Endothelial cell of umbilical vein (primary cell): ENCODE measurements around the gene LAMB4. TPM values are rescaled to one million over a fixed set of nuclear protein-coding genes. Genes with fewer than 3 reads are reported as not detected.

Source experiments
- BruUV-seq: library from RNA; stranded (reverse); fragments of 400-500 nt; replicated peaks from 2 replicates; lab custom pipeline; 2021; lab: Mats Ljungman, UMichigan
- CTCF ChIA-PET: fragments of 300-600, 350-600 bp; sonication (Branson Sonifier 250); formaldehyde crosslinking; loops from one replicate; lab custom pipeline; 2021; ENCODE audit warnings: antibody characterized with exemption, inconsistent platforms; lab: Charles Lee
- POLR2A ChIA-PET: fragments of 300-600, 350-600 bp; sonication (Branson Sonifier 250); formaldehyde crosslinking; loops from one replicate; lab custom pipeline; 2021; ENCODE audit warnings: antibody characterized with exemption, inconsistent platforms; lab: Charles Lee
- DNase-seq: peaks from one replicate; pipeline ENCODE4 v3.0.0-alpha.2; 2011; ENCODE audit warnings: low read depth, low spot score
- FAIRE-seq: peaks from 2 replicates; lab custom pipeline; 2011; peaks lifted over from hg19 to GRCh38; lab: Jason Lieb, UNC
- H2AFZ ChIP-seq: 2 replicates; pipeline ENCODE4 v1.6.0; 2012; ENCODE audit warnings: low read depth, low read length, control low read depth, inconsistent platforms
- H3K27ac ChIP-seq: 2 replicates; pipeline ENCODE4 v1.5.1; 2011; ENCODE audit warnings: low read depth, mild to moderate bottlenecking, control low read depth, low read length, moderate library complexity; ENCODE audit not compliant: insufficient read depth
- H3K27me3 ChIP-seq, 2 experiments: 2 replicates each; pipeline versions ENCODE4 v1.6.0 to v1.6.1; 2011; ENCODE audit warnings: low read length in 2 of 2, mixed read lengths in 1 of 2; ENCODE audit not compliant: control insufficient read depth in 2 of 2, insufficient read depth in 2 of 2
- H3K36me3 ChIP-seq, 2 experiments: 2 replicates in 1 of 2; 3 replicates in 1 of 2; pipeline ENCODE4 v1.5.1; 2011; ENCODE audit warnings: low read length in 2 of 2, mild to moderate bottlenecking in 1 of 2, moderate library complexity in 1 of 2; ENCODE audit not compliant: control insufficient read depth in 2 of 2, insufficient read depth in 2 of 2; ENCODE audit errors: extremely low read depth in 1 of 2
- H3K4me1 ChIP-seq: 3 replicates; pipeline ENCODE4 v1.5.1; 2011; ENCODE audit warnings: mild to moderate bottlenecking, low read length; ENCODE audit not compliant: control insufficient read depth, insufficient read depth; ENCODE audit errors: extremely low read depth
- H3K4me2 ChIP-seq: 2 replicates; pipeline ENCODE4 v1.6.1; 2011; ENCODE audit warnings: low read length, control low read depth, mixed read lengths; ENCODE audit not compliant: insufficient read depth
- H3K4me3 ChIP-seq, 3 experiments: fragments of 200-600 bp in 1 of 3; sonication (generic), shearing (Covaris generic) in 1 of 3; replicated peaks in 1 of 3; 2 replicates each; pipeline ENCODE4 v1.5.1; 2011 to 2016; ENCODE audit warnings: control low read depth in 3 of 3, low read length in 3 of 3, mild to moderate bottlenecking in 2 of 3, inconsistent platforms in 1 of 3, low read depth in 1 of 3, moderate library complexity in 1 of 3; ENCODE audit not compliant: insufficient read depth in 1 of 3
- H3K79me2 ChIP-seq: 2 replicates; pipeline ENCODE4 v1.6.0; 2012; ENCODE audit warnings: low read length, inconsistent platforms; ENCODE audit not compliant: control insufficient read depth, insufficient read depth
- H3K9ac ChIP-seq: replicated peaks from 2 replicates; pipeline ENCODE3; 2011; ENCODE audit warnings: low read length, control low read depth; ENCODE audit not compliant: insufficient read depth; ENCODE audit errors: extremely low read depth
- H3K9me1 ChIP-seq: replicated peaks from 3 replicates; pipeline ENCODE4 v1.6.0; 2011; ENCODE audit warnings: mild to moderate bottlenecking, low read length; ENCODE audit not compliant: control insufficient read depth, insufficient read depth; ENCODE audit errors: extremely low read depth
- H3K9me3 ChIP-seq: replicated peaks from 2 replicates; pipeline ENCODE4 v1.5.1; 2012; ENCODE audit warnings: low read length, inconsistent platforms; ENCODE audit not compliant: control insufficient read depth, insufficient read depth
- H4K20me1 ChIP-seq: replicated peaks from 2 replicates; pipeline ENCODE3; 2011; ENCODE audit warnings: mild to moderate bottlenecking, low read length; ENCODE audit not compliant: control insufficient read depth, insufficient read depth; ENCODE audit errors: extremely low read depth
- CTCF ChIP-seq, 2 donors: IDR thresholded peaks; 1 replicate in 1 of 2; 2 replicates in 1 of 2; pipeline ENCODE4 v1.5.1; 2011; ENCODE audit warnings: low read length in 2 of 2, mild to moderate bottlenecking in 2 of 2, moderate library complexity in 2 of 2, control low read depth in 1 of 2, inconsistent platforms in 1 of 2, low read depth in 1 of 2; ENCODE audit not compliant: insufficient read depth in 1 of 2; ENCODE audit errors: extremely low read depth in 1 of 2
- EZH2 ChIP-seq: IDR thresholded peaks from 2 replicates; pipeline ENCODE4 v1.6.1; 2012; ENCODE audit warnings: borderline replicate concordance, low read depth, mild to moderate bottlenecking, moderate library complexity, low read length, inconsistent platforms; ENCODE audit not compliant: severe bottlenecking
- FOS ChIP-seq: IDR thresholded peaks from 2 replicates; pipeline ENCODE4 v1.6.1; 2011; ENCODE audit warnings: mild to moderate bottlenecking, low read length, moderate library complexity, borderline replicate concordance; ENCODE audit not compliant: insufficient read depth
- GATA2 ChIP-seq: IDR thresholded peaks from 2 replicates; pipeline ENCODE4 v1.7.0; 2011; ENCODE audit warnings: low read depth, mild to moderate bottlenecking, moderate library complexity, mixed read lengths, low read length; ENCODE audit not compliant: insufficient read length, insufficient read depth
- JUN ChIP-seq: IDR thresholded peaks from 2 replicates; pipeline ENCODE4 v1.6.1; 2011; ENCODE audit warnings: borderline replicate concordance, low read depth; ENCODE audit not compliant: insufficient read length, insufficient read depth
- MYC ChIP-seq: IDR thresholded peaks from one replicate; pipeline ENCODE4 v1.6.1; 2011; ENCODE audit warnings: mild to moderate bottlenecking, low read depth, low read length
- POLR2A ChIP-seq: IDR thresholded peaks from 2 replicates; pipeline ENCODE4 v1.6.1; 2012; ENCODE audit warnings: low read depth, mild to moderate bottlenecking, control low read depth, low read length
- dilution Hi-C: fragments of 300-500 bp; cut with MboI; formaldehyde crosslinking; loops from one replicate; pipeline ENCODE4 v1.15.0; 2019; ENCODE audit warnings: low sequenced_read_pairs; ENCODE audit not compliant: extremely low pct_ligation_motif_present
- intact Hi-C: fragments of 100-400 bp; cut with micrococcal nuclease; formaldehyde crosslinking; loops from one replicate; pipeline ENCODE4 v1.10.0; 2022
- polyA plus RNA-seq, 4 experiments: library from polyadenylated mRNA; depleted of rRNA in 3 of 4; stranded (reverse) in 3 of 4; unstranded in 1 of 4; fragments of >200 nt; gene quantifications; 2 replicates each; pipeline versions ENCODE4 v1.2.1 to v1.2.3, GENCODE V29; 2011 to 2012; ENCODE audit warnings: missing spikeins in 1 of 4
- total RNA-seq: library from RNA; stranded (reverse); gene quantifications from 2 replicates; pipeline ENCODE4 v1.2.3, GENCODE V29; 2021

The LAMB4 gene
- total and polyA plus RNA-seq, 2 donors (not counting 3 experiments of a cell fraction or from before 2014, with no cell fraction given), result 0.15 to 0.20 TPM

GRCh38 chr7:108158776-108159175 is 28.6 kb upstream of the LAMB4 start:
- TF ChIP-seq GATA2, result no peak
- no peak for TF ChIP-seq JUN
- no peak for TF ChIP-seq EZH2
- TF ChIP-seq FOS, result no peak
- TF ChIP-seq MYC, result no peak
- no peaks in the 10 kb centered on the region for H3K9me1 ChIP-seq
- no TSS peak for BruUV-seq
- H3K9ac ChIP-seq, result no peak overlapping the region
- no peaks in the 10 kb centered on the region for H3K4me1 ChIP-seq
- ChIA-PET CTCF (interaction anchor here (0.7 kb wide), 1 partner anchor 8 kb away, joined by 4 read pairs; no protein-coding TSS in a partner anchor), POLR2A (interaction anchor here (0.6 kb wide), 1 partner anchor 125 kb away, joined by 9 read pairs; no protein-coding TSS in a partner anchor)
- no peak overlapping the region for H3K4me2 ChIP-seq
- peaks cover 0 to 2% of the 10 kb centered on the region in 2 experiments for H3K36me3 ChIP-seq
- no peaks in the 10 kb centered on the region for H3K27me3 ChIP-seq
- no peak overlapping the region for H3K27ac ChIP-seq
- no peak overlapping the region for H2AFZ ChIP-seq
- FAIRE-seq (no peak), DNase-seq (no peak)
- intact Hi-C loops (no loop called here), dilution Hi-C loops (no loop called here)
- H4K20me1 ChIP-seq, result no peaks in the 10 kb centered on the region
- H3K4me3 ChIP-seq, result no peak overlapping the region
- H3K9me3 ChIP-seq, result no peaks in the 10 kb centered on the region
- H3K79me2 ChIP-seq, result no peaks in the 10 kb centered on the region

DNA sequence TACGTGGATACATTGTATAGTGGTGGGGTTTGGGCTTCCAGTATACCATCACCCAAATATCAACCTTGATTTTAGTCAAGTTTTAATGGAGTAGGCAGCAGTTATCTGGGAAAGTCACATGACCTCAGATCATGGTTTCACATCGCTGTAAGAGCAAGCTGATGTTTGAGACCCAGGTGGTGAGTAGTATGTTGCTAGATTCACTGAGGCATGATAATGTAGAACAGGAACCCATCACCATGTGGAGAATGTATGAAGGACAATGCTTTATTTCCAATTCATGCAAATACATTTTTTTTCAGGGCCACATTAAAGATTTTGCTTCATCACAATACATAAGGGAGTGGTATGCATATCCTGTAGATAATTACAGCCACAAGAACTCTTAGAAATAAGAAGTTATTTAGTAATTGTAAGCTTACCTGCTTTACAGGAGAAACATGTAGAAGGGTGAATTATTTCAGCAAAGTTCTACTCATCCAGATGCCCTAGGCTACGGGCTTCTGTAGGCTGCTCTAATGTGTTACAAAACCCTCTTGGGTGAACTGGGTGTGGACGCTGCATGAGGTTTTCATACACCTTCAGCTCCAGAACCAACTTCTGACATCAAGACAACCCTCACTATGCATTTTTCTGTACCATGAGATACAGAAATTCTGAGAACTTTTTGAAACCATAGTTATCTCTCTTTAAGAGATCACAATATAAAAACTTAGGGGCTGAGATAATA is 27.6 kb upstream of the LAMB4 start:
- Histone ChIP-seq H3K4me2 (no peak overlapping the region), H3K9me3 (no peaks in the 10 kb centered on the region), H3K27me3 (no peaks in the 10 kb centered on the region), H3K4me3 (no peak overlapping the region), H2AFZ (no peak overlapping the region), H4K20me1 (no peaks in the 10 kb centered on the region), H3K36me3 (peaks cover 0 to 2% of the 10 kb centered on the region in 2 experiments), H3K79me2 (no peaks in the 10 kb centered on the region), H3K27ac (no peak overlapping the region), H3K9me1 (no peaks in the 10 kb centered on the region), H3K4me1 (no peaks in the 10 kb centered on the region), H3K9ac (no peak overlapping the region)
- ChIA-PET POLR2A (no interaction called here), CTCF (no interaction called here)
- DNase-seq, result no peak
- FAIRE-seq, result no peak
- intact Hi-C loops, result no loop called here
- TF ChIP-seq CTCF (IDR thresholded peaks at IDR 0.05; ENCODE audit: extremely low read depth in 1 of 2, insufficient read depth in 1 of 2, low read depth in 1 of 2, low read length in 2 of 2), result no peak
- no peak for TF ChIP-seq JUN
- no peak for TF ChIP-seq POLR2A
- BruUV-seq, result no TSS peak
- dilution Hi-C loops, result no loop called here
